Naive thymus-derived CD8-positive, alpha-beta T cell (primary cell): ENCODE measurements around the gene WWC2. TPM values are rescaled to one million over a fixed set of nuclear protein-coding genes. Genes with fewer than 3 reads are reported as not detected.
A peak's percentile ranks its signal among the peaks of the same experiment; 100 is the strongest.

ENCODE experiments used
- ATAC-seq, 2 donors: fragments of 150-1000 bp; cut with Tn5 transposase in 1 of 2; sonication (Bioruptor Pico), chemical (Tn5 transposase) in 1 of 2; 1 replicate in 1 of 2; 2 replicates in 1 of 2; pipeline ENCODE4 v1.10.0; 2021; ENCODE audit warnings: mild to moderate bottlenecking in 2 of 2, moderate library complexity in 2 of 2
- POLR2A ChIA-PET: fragments of 350-600 bp; sonication (Branson Sonifier 250); formaldehyde crosslinking; loops from one replicate; lab custom pipeline; 2021; ENCODE audit warnings: antibody characterized with exemption; lab: Charles Lee
- DNase-seq, 10 donors: peaks; one replicate each; pipeline versions ENCODE4 v3.0.0 to v3.0.0-alpha.2; 2020 to 2022
- H3K27ac Mint-ChIP-seq, 10 donors: one replicate each; pipeline ENCODE4 v1.8.0; 2020 to 2022; ENCODE audit warnings: mild to moderate bottlenecking in 10 of 10, mixed read lengths in 10 of 10, moderate library complexity in 4 of 10, inconsistent platforms in 1 of 10
- H3K27me3 Mint-ChIP-seq, 5 donors: one replicate each; pipeline ENCODE4 v1.8.0; 2021 to 2022; ENCODE audit warnings: mixed read lengths in 5 of 5
- H3K36me3 Mint-ChIP-seq, 3 donors: one replicate each; pipeline ENCODE4 v1.8.0; 2020 to 2022; ENCODE audit warnings: mixed read lengths in 3 of 3, mild to moderate bottlenecking in 2 of 3, inconsistent platforms in 1 of 3
- H3K4me1 Mint-ChIP-seq, 4 donors: one replicate each; pipeline ENCODE4 v1.8.0; 2021 to 2022; ENCODE audit warnings: mixed read lengths in 4 of 4
- H3K4me3 Mint-ChIP-seq, 10 donors: one replicate each; pipeline ENCODE4 v1.8.0; 2020 to 2022; ENCODE audit warnings: mild to moderate bottlenecking in 10 of 10, mixed read lengths in 10 of 10, moderate library complexity in 6 of 10, inconsistent platforms in 1 of 10
- H3K9me3 Mint-ChIP-seq, 9 donors: one replicate each; pipeline ENCODE4 v1.8.0; 2020 to 2022; ENCODE audit warnings: mixed read lengths in 9 of 9, mild to moderate bottlenecking in 3 of 9, inconsistent platforms in 1 of 9, moderate library complexity in 1 of 9
- polyA plus RNA-seq, 3 donors: library from polyadenylated mRNA; unstranded; fragments of 300-500 nt; fragmentation: Illumina TruSeq; gene quantifications; one replicate each; pipeline ENCODE4 v1.2.3, GENCODE V29; 2021
- total RNA-seq, 8 experiments: library from RNA in 2 of 8; stranded (reverse) in 2 of 8; gene quantifications; one replicate each; pipeline ENCODE4 v1.2.3 and lab custom pipeline; 2021 to 2026

The WWC2 gene
- total and polyA plus RNA-seq, 5 experiments from 2014 or later: 0.59 to 8.0 (median 1.0) TPM

DNA sequence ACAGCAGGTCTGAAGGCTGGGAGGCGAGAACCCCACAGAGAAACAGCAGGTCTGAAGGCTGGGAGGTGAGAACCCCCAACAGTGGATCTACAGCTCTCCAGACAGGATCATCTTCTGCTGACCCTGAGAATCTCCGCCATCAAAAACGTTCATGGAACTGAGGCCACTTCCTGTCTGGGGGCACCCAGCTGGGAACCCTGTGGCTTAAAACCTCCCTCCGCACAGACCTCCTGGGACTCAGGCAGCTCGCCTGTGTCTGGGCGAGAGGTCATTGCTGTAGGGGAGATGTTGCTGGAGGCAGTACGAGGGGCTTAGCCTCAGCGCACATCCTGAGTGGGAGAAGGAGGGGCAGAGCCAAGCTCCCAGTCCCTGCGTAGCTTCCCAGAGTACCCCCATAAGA is 238.3 kb downstream of the WWC2 start:
- peaks cover 8 to 19% (median 15%) of the 10 kb centered on the region in 5 donors for H3K27me3 Mint-ChIP-seq
- DNase-seq (no peak), ATAC-seq (no peak)
- H3K4me3 Mint-ChIP-seq: no peak overlapping the region
- no peak overlapping the region for H3K27ac Mint-ChIP-seq
- no peaks in the 10 kb centered on the region for H3K9me3 Mint-ChIP-seq
- POLR2A ChIA-PET: no interaction called here
- no peaks in the 10 kb centered on the region for H3K36me3 Mint-ChIP-seq
- peaks cover 0 to 3% (median 0%) of the 10 kb centered on the region in 4 donors for H3K4me1 Mint-ChIP-seq

DNA sequence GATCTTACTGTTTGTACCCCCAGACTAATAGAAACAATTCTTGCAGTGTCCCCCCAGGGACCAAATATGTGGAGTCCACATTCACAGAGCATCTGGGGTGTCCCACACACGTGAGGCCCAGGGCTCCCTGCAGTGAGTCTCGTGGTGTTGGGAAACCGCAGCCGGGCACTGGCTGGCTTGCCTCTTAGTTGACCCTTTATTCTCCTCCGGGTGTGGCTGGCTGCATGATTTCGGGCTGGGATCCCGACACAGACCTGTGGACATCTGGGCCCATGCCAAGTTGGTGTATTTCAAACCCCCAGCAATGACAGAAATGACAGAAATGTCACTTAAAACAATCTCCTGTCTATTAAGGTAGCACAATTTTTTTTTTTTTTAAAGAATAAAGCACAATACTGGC is 238.8 kb downstream of the WWC2 start:
- POLR2A ChIA-PET: no interaction called here
- H3K4me3 Mint-ChIP-seq: no peak overlapping the region
- ATAC-seq (no peak), DNase-seq (no peak)
- peaks cover 8 to 16% (median 12%) of the 10 kb centered on the region in 5 donors for H3K27me3 Mint-ChIP-seq
- peaks cover 0 to 3% (median under 1%) of the 10 kb centered on the region in 4 donors for H3K4me1 Mint-ChIP-seq
- H3K9me3 Mint-ChIP-seq: no peaks in the 10 kb centered on the region
- no peaks in the 10 kb centered on the region for H3K36me3 Mint-ChIP-seq
- peak overlapping the region in 1 of 10 donors; percentile 13 for H3K27ac Mint-ChIP-seq

DNA sequence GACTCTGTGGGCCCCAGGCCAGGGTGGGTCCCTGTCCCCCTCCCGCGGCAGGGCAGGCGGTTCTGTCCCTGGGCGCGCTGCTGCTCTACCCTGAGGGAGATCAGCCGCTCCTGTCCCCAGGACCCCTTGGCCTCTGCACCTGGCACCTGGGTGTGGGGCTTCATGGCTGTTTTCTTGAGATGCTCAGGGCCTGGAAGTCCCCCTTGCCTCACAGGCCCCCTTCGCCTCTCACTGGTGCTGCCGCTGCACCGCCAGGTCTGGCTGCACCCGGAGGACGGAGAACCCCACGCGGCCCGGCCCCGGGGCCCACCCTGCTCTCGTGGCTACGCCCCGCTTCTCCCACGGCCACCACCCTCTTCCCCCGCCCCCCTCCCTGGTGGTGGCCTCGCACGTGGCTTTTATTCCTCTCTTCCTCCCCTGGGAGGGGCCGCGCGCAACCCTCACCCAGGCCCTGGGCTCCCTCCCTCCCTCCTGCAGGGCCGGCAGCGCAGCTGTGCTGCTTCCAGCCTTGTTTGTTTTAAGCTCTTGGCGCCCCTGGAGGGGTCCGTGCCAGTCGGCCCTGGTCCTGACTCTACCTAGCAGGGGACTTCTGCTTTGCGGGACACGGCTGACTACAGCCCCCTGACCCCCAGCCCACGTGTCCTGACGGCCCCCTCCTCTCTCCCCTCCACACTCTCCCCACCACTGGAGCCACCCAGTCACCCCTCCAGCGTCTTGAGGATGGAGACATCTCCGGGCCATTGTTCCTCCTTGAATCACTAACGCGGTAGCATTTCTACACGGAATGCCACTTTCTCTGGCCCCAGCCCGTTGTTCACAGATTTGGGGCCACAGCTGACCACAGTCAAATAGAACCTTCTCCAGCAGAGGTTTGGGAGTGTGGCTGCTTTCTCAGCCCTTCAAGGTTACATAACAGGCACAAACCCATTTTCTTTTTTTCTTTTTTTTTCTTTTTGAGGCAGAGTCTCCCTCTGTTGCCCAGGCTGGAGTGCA is 243.8 kb downstream of the WWC2 start:
- H3K4me3 Mint-ChIP-seq: peak overlapping the region in 8 of 10 donors; percentile 7 to 64 (median 35)
- no peaks in the 10 kb centered on the region for H3K9me3 Mint-ChIP-seq
- no peak for DNase-seq

GRCh38 chr4:183343730-183344129 is 244.7 kb downstream of the WWC2 start:
- POLR2A ChIA-PET: interaction anchor here (0.7 kb wide), 2 partner anchors 169 to 200 kb away, joined by 3 to 5 read pairs; no protein-coding TSS in a partner anchor
- no peak overlapping the region for H3K27ac Mint-ChIP-seq
- peaks cover 0 to 7% (median 3%) of the 10 kb centered on the region in 4 donors for H3K4me1 Mint-ChIP-seq
- DNase-seq (no peak), ATAC-seq (no peak)
- peak overlapping the region in 1 of 10 donors; percentile 64 for H3K4me3 Mint-ChIP-seq
- no peaks in the 10 kb centered on the region for H3K9me3 Mint-ChIP-seq
- H3K27me3 Mint-ChIP-seq: peaks cover 5 to 48% (median 16%) of the 10 kb centered on the region in 5 donors
- no peaks in the 10 kb centered on the region for H3K36me3 Mint-ChIP-seq

More for the DNA sequence above, 243.8 kb downstream of the WWC2 start:
- peaks cover 5 to 39% (median 13%) of the 10 kb centered on the region in 5 donors for H3K27me3 Mint-ChIP-seq
- POLR2A ChIA-PET: no interaction called here
- no peaks in the 10 kb centered on the region for H3K36me3 Mint-ChIP-seq
- peaks cover 0 to 7% (median 3%) of the 10 kb centered on the region in 4 donors for H3K4me1 Mint-ChIP-seq
- no peak overlapping the region for H3K27ac Mint-ChIP-seq
- ATAC-seq: peak in 1 of 2 donors; percentile 40

DNA sequence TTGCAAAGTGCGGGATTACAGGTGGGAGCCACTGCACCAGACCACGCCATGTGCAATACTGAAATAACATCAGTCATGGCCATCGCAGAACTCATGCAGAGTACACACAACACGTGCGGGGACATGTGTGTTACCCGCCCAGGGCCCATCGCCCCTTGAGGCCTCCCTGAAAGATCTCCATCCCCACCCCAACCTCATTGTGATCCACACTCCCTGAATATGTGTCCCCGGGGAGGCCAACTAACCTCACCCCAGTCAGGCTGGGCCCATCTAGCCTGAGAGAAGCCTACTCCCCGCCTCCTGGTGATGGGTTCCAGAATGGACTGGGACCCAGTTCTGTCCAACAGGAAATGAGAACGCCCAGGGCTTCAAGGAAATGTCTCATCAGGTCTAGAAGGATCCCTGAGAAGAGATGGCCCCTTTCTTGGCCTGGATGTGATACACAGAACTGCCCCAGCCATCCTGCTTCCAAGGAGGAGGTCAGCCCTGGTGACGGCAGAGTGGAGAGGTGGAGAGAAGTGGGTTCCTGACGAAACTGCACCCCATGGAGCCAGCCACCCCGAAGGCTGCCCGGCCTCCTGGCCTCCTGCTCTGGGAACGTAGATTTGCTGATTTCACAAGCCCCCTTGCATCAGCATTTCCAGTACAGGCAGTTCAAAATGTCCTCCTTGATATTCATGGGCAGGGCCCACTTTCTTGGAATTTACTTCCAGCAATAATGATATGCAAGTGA is 245.6 kb downstream of the WWC2 start:
- no peak for DNase-seq
- Mint-ChIP-seq H3K9me3 (no peaks in the 10 kb centered on the region), H3K4me3 (no peak overlapping the region), H3K4me1 (peaks cover 0 to 15% (median 3%) of the 10 kb centered on the region in 4 donors), H3K36me3 (no peaks in the 10 kb centered on the region), H3K27ac (no peak overlapping the region), H3K27me3 (peaks cover 5 to 50% (median 17%) of the 10 kb centered on the region in 5 donors)
- POLR2A ChIA-PET: no interaction called here
- ATAC-seq: no peak

- Mint-ChIP-seq H3K27ac (no peak overlapping the region), H3K4me1 (peaks cover 0 to 15% (median 3%) of the 10 kb centered on the region in 4 donors), H3K36me3 (no peaks in the 10 kb centered on the region), H3K9me3 (no peaks in the 10 kb centered on the region), H3K27me3 (peaks cover 6 to 55% (median 18%) of the 10 kb centered on the region in 5 donors), H3K4me3 (no peak overlapping the region)
- POLR2A ChIA-PET: no interaction called here
- DNase-seq (no peak), ATAC-seq (no peak)
Observed at GRCh38 chr4:183345261-183345660, 246.2 kb downstream of the WWC2 start.

- POLR2A ChIA-PET: no interaction called here
- H3K4me3 Mint-ChIP-seq: no peak overlapping the region
- no peak overlapping the region for H3K27ac Mint-ChIP-seq
Observed at GRCh38 chr4:183347146-183347545, 248.1 kb downstream of the WWC2 start.

DNA sequence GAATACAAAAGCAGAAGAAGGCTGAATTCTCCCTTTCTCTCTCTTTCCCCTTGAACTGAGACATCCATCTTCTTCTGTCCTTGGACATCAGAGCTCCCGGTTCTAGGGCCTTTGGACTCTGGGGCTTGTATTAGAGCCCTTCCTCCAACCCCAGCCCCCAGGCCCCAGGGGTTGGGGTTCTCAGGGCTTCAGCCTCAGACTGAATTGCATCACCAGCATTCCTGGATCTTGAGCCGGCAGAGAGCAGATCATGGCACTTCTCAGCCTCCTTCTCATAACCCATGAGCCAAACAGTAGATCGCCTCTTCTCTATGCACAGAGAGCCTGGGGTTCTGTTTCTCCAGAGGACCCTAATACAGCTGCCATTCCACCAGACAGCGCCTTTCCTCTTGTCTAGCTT is 248.5 kb downstream of the WWC2 start:
- Mint-ChIP-seq H3K4me3 (no peak overlapping the region), H3K9me3 (no peaks in the 10 kb centered on the region), H3K27me3 (peaks cover 12 to 73% (median 29%) of the 10 kb centered on the region in 5 donors), H3K36me3 (no peaks in the 10 kb centered on the region), H3K4me1 (peaks cover 0 to 15% (median 3%) of the 10 kb centered on the region in 4 donors), H3K27ac (peak overlapping the region in 1 of 10 donors; percentile 63)
- DNase-seq (no peak), ATAC-seq (no peak)
- POLR2A ChIA-PET: no interaction called here

More at GRCh38 chr4:183347146-183347545, 248.1 kb downstream of the WWC2 start:
- DNase-seq (no peak), ATAC-seq (no peak)
- Mint-ChIP-seq H3K4me1 (peaks cover 0 to 15% (median 3%) of the 10 kb centered on the region in 4 donors), H3K36me3 (no peaks in the 10 kb centered on the region), H3K27me3 (peaks cover 12 to 73% (median 29%) of the 10 kb centered on the region in 5 donors), H3K9me3 (no peaks in the 10 kb centered on the region)

DNA sequence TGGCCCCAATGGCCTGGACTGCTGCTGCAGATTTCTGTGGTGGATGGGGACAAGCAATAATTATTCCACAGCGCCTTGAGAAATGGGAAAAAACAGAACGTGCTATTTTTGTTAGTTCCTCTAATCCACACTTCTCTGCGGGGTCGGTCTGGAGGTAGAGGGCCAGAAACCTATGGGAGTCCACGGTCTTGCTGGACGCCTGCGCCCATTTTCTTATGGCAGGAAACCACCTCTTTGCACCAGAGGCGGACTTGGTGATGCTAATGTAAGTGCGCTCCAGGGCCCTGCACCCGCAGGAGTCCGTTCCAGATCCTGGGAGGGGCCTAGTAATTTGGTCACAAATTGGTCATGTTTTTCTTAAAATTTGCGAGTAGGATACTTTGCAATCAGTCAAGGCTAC is 249.1 kb downstream of the WWC2 start:
- H3K4me3 Mint-ChIP-seq: no peak overlapping the region
- ATAC-seq (no peak), DNase-seq (no peak)
- peaks cover 12 to 69% (median 29%) of the 10 kb centered on the region in 5 donors for H3K27me3 Mint-ChIP-seq
- H3K9me3 Mint-ChIP-seq: no peaks in the 10 kb centered on the region
- H3K4me1 Mint-ChIP-seq: peaks cover 0 to 12% (median under 1%) of the 10 kb centered on the region in 4 donors
- POLR2A ChIA-PET: no interaction called here
- no peaks in the 10 kb centered on the region for H3K36me3 Mint-ChIP-seq
- peak overlapping the region in 1 of 10 donors; percentile 63 for H3K27ac Mint-ChIP-seq

GRCh38 chr4:183348706-183349659 is 249.9 kb downstream of the WWC2 start:
- Mint-ChIP-seq H3K36me3 (no peaks in the 10 kb centered on the region), H3K9me3 (no peaks in the 10 kb centered on the region), H3K27ac (no peak overlapping the region), H3K4me1 (peaks cover 0 to 10% (median 0%) of the 10 kb centered on the region in 4 donors), H3K4me3 (peak overlapping the region in 2 of 10 donors; percentile 15 to 25), H3K27me3 (peaks cover 12 to 60% (median 29%) of the 10 kb centered on the region in 5 donors)
- ATAC-seq (no peak), DNase-seq (no peak)
- POLR2A ChIA-PET: no interaction called here

GRCh38 chr4:183349673-183350072 is 250.6 kb downstream of the WWC2 start:
- DNase-seq (no peak), ATAC-seq (no peak)
- no peaks in the 10 kb centered on the region for H3K9me3 Mint-ChIP-seq
- H3K27ac Mint-ChIP-seq: no peak overlapping the region
- POLR2A ChIA-PET: no interaction called here
- H3K36me3 Mint-ChIP-seq: no peaks in the 10 kb centered on the region
- peaks cover 12 to 53% (median 25%) of the 10 kb centered on the region in 5 donors for H3K27me3 Mint-ChIP-seq
- no peak overlapping the region for H3K4me3 Mint-ChIP-seq
- peaks cover 0 to 8% (median 0%) of the 10 kb centered on the region in 4 donors for H3K4me1 Mint-ChIP-seq
